ENCODE data around the gene TMEM107. TPM values are rescaled to one million over a fixed set of nuclear protein-coding genes. Genes with fewer than 3 reads are reported as not detected.
"Not testable (repeated sequence)": the region's sequence is repeated elsewhere in the genome, so short reads cannot be mapped to it uniquely, and the experiment has no call there.

Gene TMEM107
- total RNA-seq, 1 experiment from 2014 or later = 53.3 TPM

GRCh38 chr17:8189711-8190477 lies 13.7 kb upstream of the TMEM107 start, which contains the start of gene BORCS6:
Gene BORCS6 (minus strand): TSS chr17:8190180. CDS start chr17:8190140, 40 bp downstream.
- peak; percentile 98 for DNase-seq (ENCODE audit: low read depth)

- no peak for DNase-seq (ENCODE audit: low read depth)
Measured at GRCh38 chr17:8189041-8189710, 13.0 kb upstream of the TMEM107 start.

- no peak for DNase-seq (ENCODE audit: low read depth)
Measured at GRCh38 chr17:8188263-8188839, 12.2 kb upstream of the TMEM107 start.

- DNase-seq (ENCODE audit: low read depth) = peak; percentile 98
Measured at GRCh38 chr17:8187517-8188262, 11.5 kb upstream of the TMEM107 start.

- DNase-seq (ENCODE audit: low read depth) = peak; percentile 90
Measured at GRCh38 chr17:8186787-8187516, 10.8 kb upstream of the TMEM107 start.

DNA sequence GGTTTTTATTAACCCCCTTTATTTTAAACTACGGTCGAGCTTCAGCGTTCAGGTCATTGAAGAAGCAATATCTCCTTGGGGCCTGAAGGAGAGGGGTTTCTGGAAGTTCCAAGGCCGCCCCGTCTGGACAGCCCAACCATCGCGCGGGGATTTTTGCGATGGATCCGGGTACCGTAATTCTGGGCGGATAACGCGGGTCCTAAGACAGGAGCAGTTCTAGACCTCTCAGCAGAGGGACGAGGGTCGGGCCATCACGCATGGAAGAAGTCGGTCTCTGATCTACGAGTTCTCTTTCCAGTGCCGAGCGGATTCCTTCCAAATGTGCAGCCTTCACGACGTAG lies 10.2 kb upstream of the TMEM107 start:
- DNase-seq (ENCODE audit: low read depth) = no peak

DNA sequence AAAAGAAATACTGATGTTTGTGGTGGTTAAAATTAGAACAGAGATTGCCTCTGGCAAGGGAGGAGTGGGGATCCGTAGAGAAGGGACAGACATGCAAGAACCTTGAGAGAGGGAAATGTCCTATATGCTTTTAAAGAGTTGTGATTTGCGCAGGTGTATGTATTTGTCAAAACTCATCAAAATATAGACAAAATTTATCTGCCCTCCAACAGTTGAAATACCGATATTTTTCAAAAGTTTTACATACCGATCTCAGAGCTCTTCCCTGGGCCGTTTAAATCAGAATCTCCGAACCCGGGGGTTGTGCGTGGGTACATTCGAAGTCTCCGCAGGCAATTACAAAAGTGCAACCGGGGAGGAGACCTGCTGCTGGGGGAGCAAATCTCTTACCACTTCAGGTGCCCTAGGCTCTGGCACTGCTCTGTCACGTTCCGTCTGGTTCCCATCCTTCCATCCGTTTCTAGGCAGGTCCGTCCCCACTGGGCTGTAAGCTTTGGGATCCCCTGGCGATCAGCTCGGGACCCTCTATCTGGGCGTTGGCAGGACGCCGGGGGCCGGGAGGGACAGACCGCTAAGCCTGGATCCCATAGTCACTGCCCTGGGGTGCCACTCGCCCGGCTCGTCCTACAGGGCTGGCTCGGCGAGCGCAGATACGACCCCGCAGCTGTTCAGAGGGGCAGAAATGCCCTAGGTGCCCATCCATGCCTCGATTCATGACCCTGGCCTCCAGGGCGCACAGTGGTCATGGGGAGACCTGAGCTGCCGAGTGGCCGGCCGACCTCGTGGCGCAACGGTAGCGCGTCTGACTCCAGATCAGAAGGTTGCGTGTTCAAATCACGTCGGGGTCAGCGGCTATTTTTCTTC lies 9.6 kb upstream of the TMEM107 start:
- peak; percentile 61 for DNase-seq (ENCODE audit: low read depth)

GRCh38 chr17:8176998-8177731 lies 985 bp upstream of the TMEM107 start:
- no peak for DNase-seq (ENCODE audit: low read depth)

DNA sequence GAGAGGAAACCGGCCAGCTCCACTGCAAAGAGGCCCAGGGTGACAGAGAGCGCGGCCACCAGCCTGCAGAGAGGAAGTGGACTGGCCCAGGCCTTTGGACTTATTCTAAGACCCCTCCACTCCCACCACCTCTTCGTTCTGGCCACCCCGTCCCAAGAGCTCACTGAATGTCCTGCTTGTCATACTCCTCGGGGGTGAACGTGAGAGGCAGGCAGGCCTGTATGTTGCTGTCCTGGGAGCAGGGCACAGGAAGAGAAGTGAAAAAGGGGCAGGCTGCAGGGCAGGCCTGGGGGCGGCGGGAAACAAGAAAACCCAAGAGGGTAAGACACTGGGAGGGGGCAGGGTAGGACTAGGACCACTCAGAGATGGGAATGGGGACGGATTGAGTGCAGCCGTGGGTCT lies 384 bp downstream of the TMEM107 start:
- DNase-seq (ENCODE audit: low read depth) = no peak

DNA sequence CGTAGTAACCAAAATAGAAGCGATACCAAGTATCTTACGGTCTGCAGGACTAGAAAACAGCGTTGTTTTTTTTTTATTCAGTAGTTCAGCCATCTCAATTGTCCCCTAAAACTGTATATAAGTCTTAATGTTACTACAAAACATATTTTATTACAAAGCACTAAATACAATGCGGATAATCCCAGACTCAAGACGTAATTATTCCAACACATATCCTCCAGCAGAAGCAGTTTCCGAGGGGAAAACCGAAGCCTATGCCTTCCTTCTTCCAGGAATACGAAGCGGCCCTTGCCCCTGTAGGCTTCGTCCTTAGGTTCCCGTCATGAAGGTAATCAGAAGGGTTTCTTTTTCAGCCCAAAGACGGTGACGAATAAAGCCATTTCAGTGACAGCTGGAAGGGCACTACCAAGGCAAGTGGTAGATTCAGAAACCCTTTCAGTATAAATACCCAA lies 2.3 kb downstream of the TMEM107 start:
- DNase-seq (ENCODE audit: low read depth) = no peak

- DNase-seq (ENCODE audit: low read depth) = peak; percentile 98
Measured at GRCh38 chr17:8173056-8173870, 2.9 kb downstream of the TMEM107 start.

GRCh38 chr17:8170186-8170585 lies 6.0 kb downstream of the TMEM107 start:
- not testable (repeated sequence) for DNase-seq (ENCODE audit: low read depth)

- DNase-seq (ENCODE audit: low read depth) = no peak
Measured at GRCh38 chr17:8167526-8167925, 8.7 kb downstream of the TMEM107 start.

- DNase-seq (ENCODE audit: low read depth) = no peak
Measured at GRCh38 chr17:8166731-8167130, 9.4 kb downstream of the TMEM107 start.

DNA sequence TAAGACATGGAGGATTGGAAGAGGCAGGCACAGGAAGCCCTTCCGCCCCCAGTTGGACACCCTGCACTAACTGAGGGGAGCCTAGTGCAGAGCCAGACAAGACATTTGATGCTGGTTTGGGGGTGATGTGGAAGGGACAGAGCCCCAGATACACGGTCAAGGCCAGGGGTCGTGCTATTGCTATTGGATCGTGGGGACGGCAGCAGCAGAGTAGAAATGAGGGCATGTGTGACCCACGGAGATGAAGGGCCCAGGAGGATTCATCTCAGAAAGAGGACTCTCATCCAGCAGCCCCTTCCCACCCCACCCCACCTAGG lies 11.4 kb downstream of the TMEM107 start:
- no peak for DNase-seq (ENCODE audit: low read depth)

DNA sequence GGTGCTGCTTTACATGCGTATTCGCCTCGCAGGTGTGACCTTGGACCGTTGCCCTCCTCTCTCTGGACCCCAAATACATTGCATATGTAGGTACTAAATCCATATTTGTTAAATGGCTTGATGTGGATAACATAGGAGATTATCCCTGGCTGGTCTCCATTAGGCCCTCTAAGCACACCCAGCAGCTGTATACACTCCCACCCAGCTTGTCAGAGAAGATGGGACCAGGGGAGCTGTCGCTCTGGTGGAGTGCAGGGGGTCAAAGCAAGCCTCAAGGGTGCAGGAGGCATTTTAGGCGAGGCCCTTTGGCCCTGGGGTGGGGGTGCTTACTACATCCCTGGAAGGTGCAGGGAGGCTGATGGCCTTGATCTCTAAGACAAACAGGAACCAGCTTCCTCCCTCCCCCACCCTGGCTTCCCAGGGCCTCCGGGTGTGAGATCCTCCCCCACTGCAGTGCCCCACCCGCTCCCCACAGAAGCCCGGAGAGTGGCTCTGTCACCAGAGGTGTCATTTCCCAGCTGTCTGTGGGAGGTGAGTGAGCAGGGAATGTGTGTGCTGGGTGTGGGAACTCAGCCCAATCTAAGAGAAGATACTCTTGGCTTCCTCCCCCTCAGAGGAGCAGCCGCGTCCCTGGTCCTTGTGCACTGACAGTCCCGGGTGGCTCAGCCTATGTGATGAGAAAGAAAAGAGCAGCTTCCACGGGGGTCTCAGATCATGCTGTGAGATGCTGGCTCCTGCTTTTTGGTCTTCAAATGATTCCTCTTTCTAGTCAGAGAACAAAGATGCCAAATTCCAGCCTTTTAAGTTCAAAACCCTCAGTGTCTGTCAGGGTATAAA lies 12.0 kb downstream of the TMEM107 start:
- peak; percentile 77 for DNase-seq (ENCODE audit: low read depth)

GRCh38 chr17:8162997-8163977 lies 12.9 kb downstream of the TMEM107 start:
- DNase-seq (ENCODE audit: low read depth) = no peak

All from RPMI7951 (cell line).